SK-N-SH treated with all-trans-retinoic acid at 6 μM for 48 hours (cell line): ENCODE data around the gene PRAF2.

ENCODE experiments used
- ARNTL ChIP-seq: fragments of 450-650 bp; formaldehyde crosslinking; IDR thresholded peaks from 2 replicates; pipeline ENCODE4 v1.5.0; 2020; ENCODE audit warnings: low read depth, mild to moderate bottlenecking, moderate library complexity, borderline replicate concordance
- OSR1 ChIP-seq: fragments of 250-450 bp; sonication (Bioruptor Pico); IDR thresholded peaks from 2 replicates; pipeline ENCODE4 v1.8.0; 2022; ENCODE audit warnings: moderate library complexity, mild to moderate bottlenecking, inconsistent platforms
- RARB ChIP-seq: fragments of 250-450 bp; sonication (Bioruptor Pico); IDR thresholded peaks from 2 replicates; pipeline ENCODE4 v1.8.0; 2021; ENCODE audit warnings: mild to moderate bottlenecking, moderate library complexity
- TCF4 ChIP-seq: fragments of 250-450 bp; sonication (Bioruptor Pico); IDR thresholded peaks from 2 replicates; pipeline ENCODE4 v1.8.0; 2021; ENCODE audit warnings: mild to moderate bottlenecking, moderate library complexity, borderline replicate concordance
- TSHZ2 ChIP-seq: fragments of 250-450 bp; sonication (Bioruptor Pico); IDR thresholded peaks from 2 replicates; pipeline ENCODE4 v1.5.0; 2020; ENCODE audit warnings: mild to moderate bottlenecking, moderate library complexity
- ZC3H10 ChIP-seq: fragments of 250-450 bp; sonication (Bioruptor Pico); IDR thresholded peaks from 2 replicates; pipeline ENCODE4 v1.5.1; 2021; ENCODE audit warnings: mild to moderate bottlenecking, moderate library complexity
- ZFP3 ChIP-seq: fragments of 250-450 bp; sonication (Bioruptor Pico); IDR thresholded peaks from 2 replicates; pipeline ENCODE4 v1.5.0; 2020; ENCODE audit warnings: mild to moderate bottlenecking, moderate library complexity
- ZFP30 ChIP-seq: fragments of 450-650 bp; formaldehyde crosslinking; IDR thresholded peaks from 2 replicates; pipeline ENCODE4 v1.5.0; 2022; ENCODE audit warnings: mild to moderate bottlenecking, moderate library complexity
- ZNF8 ChIP-seq: fragments of 450-650 bp; formaldehyde crosslinking; IDR thresholded peaks from 2 replicates; pipeline ENCODE4 v1.5.0; 2020; ENCODE audit warnings: mild to moderate bottlenecking, moderate library complexity
- TF ChIP-seq, protein P1 (sequence below): fragments of 250-450 bp; sonication (Bioruptor Pico); IDR thresholded peaks from 2 replicates; pipeline ENCODE4 v1.8.0; 2021; ENCODE audit warnings: low read depth, mild to moderate bottlenecking, moderate library complexity, borderline replicate concordance

DNA sequence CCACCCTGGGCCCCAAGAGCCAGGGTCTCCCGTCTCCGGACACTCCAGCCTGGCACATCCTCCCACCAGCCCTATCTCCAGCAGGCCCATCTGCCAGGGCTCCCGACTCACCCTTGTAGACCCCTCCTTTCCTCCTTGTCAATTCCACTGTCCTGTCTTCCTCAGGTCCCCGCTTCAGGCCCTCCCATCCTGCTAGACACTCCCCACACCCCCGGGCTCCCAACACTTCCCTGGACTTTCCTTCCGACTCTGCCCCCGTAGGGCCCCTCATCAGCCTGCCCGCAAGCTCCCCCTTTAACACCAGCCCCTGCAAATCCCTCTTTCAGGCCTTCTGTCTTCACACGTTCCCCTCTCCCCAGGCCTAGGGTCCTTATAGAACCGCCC, 1.1 kb downstream of the PRAF2 start:
- TF ChIP-seq TCF4 (CRISPR knock-in tag) (no peak), ZFP3 (CRISPR knock-in tag) (no peak), ARNTL (CRISPR knock-in tag) (no peak), TSHZ2 (CRISPR knock-in tag) (no peak), RARB (no peak), ZC3H10 (no peak), OSR1 (CRISPR knock-in tag) (no peak), ZFP30 (CRISPR knock-in tag) (no peak), ZNF8 (CRISPR knock-in tag) (no peak)
- TF ChIP-seq, protein P1, sequence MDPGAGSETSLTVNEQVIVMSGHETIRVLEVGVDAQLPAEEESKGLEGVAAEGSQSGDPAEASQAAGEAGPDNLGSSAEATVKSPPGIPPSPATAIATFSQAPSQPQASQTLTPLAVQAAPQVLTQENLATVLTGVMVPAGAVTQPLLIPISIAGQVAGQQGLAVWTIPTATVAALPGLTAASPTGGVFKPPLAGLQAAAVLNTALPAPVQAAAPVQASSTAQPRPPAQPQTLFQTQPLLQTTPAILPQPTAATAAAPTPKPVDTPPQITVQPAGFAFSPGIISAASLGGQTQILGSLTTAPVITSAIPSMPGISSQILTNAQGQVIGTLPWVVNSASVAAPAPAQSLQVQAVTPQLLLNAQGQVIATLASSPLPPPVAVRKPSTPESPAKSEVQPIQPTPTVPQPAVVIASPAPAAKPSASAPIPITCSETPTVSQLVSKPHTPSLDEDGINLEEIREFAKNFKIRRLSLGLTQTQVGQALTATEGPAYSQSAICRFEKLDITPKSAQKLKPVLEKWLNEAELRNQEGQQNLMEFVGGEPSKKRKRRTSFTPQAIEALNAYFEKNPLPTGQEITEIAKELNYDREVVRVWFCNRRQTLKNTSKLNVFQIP (CRISPR knock-in tag), result no peak
